B cell (primary cell): ENCODE data around the gene CPNE2.

Experiments
- CTCF ChIP-seq: fragments of 200-600 bp; IDR thresholded peaks from one replicate; pipeline ENCODE4 v1.8.0; 2022; ENCODE audit warnings: antibody characterized with exemption, mild to moderate bottlenecking
- EZH2 ChIP-seq: IDR thresholded peaks from 2 replicates; pipeline ENCODE4 v1.6.1; 2012; ENCODE audit warnings: borderline replicate concordance, low read depth, mild to moderate bottlenecking, moderate library complexity, low read length; ENCODE audit not compliant: insufficient read depth, poor library complexity, severe bottlenecking

- TF ChIP-seq CTCF (no peak), EZH2 (no peak)
These were observed 53.0 kb downstream of the CPNE2 start for GRCh38 chr16:57145046-57146021.
